GM12891 (cell line): Measurements from ENCODE around the gene VTI1A.

Experiments
- PAX5 ChIP-seq: IDR thresholded peaks from 2 replicates; pipeline ENCODE4 v1.6.1; 2011; ENCODE audit warnings: low read length, moderate library complexity, mild to moderate bottlenecking; ENCODE audit not compliant: insufficient read depth, severe bottlenecking
- POLR2A ChIP-seq: IDR thresholded peaks from 2 replicates; pipeline ENCODE4 v1.6.1; 2011; ENCODE audit warnings: low read depth, low read length, control low read depth
- POLR2AphosphoS5 ChIP-seq: IDR thresholded peaks from 2 replicates; pipeline ENCODE4 v1.6.1; 2011; ENCODE audit warnings: low read depth, low read length, control low read depth
- SPI1 ChIP-seq: IDR thresholded peaks from 2 replicates; pipeline ENCODE4 v1.6.1; 2011; ENCODE audit warnings: low read depth, low read length, control low read depth
- TAF1 ChIP-seq: IDR thresholded peaks from 2 replicates; pipeline ENCODE4 v1.6.1; 2011; ENCODE audit warnings: low read depth, low read length, control low read depth

- TF ChIP-seq POLR2A (no peak), POLR2AphosphoS5 (no peak), TAF1 (no peak), SPI1 (no peak), PAX5 (no peak)
These were observed 8.7 kb upstream of the VTI1A start for GRCh38 chr10:112438356-112438755.
